GM12878 (cell line): ENCODE measurements around the gene TRNT1. TPM values are rescaled to one million over a fixed set of nuclear protein-coding genes. Genes with fewer than 3 reads are reported as not detected.

Experiments
- ATAC-seq: fragments of 200-7000 bp; cut with Tn5 transposase; 3 replicates; pipeline ENCODE4 v1.9.1; 2020; ENCODE audit warnings: mild to moderate bottlenecking, moderate library complexity
- BruUV-seq: library from RNA; stranded (reverse); fragments of 400-500 nt; replicated peaks from 2 replicates; lab custom pipeline; 2021; lab: Mats Ljungman, UMichigan
- CTCF ChIA-PET: fragments of 300-600 bp; sonication (Branson Sonifier 250); formaldehyde crosslinking; extraction: SDS; loops from one replicate; lab custom pipeline; 2021; ENCODE audit warnings: inconsistent platforms; lab: Yijun Ruan, JAX
- POLR2A ChIA-PET: fragments of 350-600 bp; formaldehyde crosslinking; extraction: SDS; loops from one replicate; lab custom pipeline; 2021; ENCODE audit warnings: inconsistent platforms; lab: Charles Lee
- RAD21 ChIA-PET: fragments of 300-600 bp; sonication (Branson Sonifier 250); formaldehyde crosslinking; loops from one replicate; lab custom pipeline; 2023; ENCODE audit warnings: antibody characterized with exemption; ENCODE audit not compliant: unreplicated experiment; lab: Charles Lee
- SMC1A ChIA-PET: fragments of 300-600 bp; sonication (Branson Sonifier 250); formaldehyde crosslinking; loops from one replicate; lab custom pipeline; 2023; ENCODE audit not compliant: unreplicated experiment, uncharacterized antibody; lab: Charles Lee
- DNase-seq: peaks from one replicate; pipeline ENCODE4 v3.0.0-alpha.2; 2011; ENCODE audit warnings: low read depth, low spot score
- FAIRE-seq: peaks from 3 replicates; lab custom pipeline; 2011; peaks lifted over from hg19 to GRCh38; lab: Jason Lieb, UNC
- H2AFZ ChIP-seq: 2 replicates; pipeline ENCODE4 v1.6.0; 2011; ENCODE audit warnings: low read depth, low read length, control low read depth; ENCODE audit not compliant: control insufficient read depth
- H3K27ac ChIP-seq: 2 replicates; pipeline ENCODE4 v1.5.1; 2011; ENCODE audit warnings: control low read depth; ENCODE audit not compliant: control insufficient read depth, insufficient read depth
- H3K27me3 ChIP-seq, 2 experiments: replicated peaks in 1 of 2; 2 replicates each; pipeline versions ENCODE4 v1.6.0 to v1.6.1; 2011; ENCODE audit warnings: low read length in 1 of 2; ENCODE audit not compliant: control insufficient read depth in 2 of 2, insufficient read depth in 2 of 2
- H3K36me3 ChIP-seq, 2 experiments: 2 replicates each; pipeline ENCODE4 v1.5.1; 2011; ENCODE audit warnings: low read length in 1 of 2; ENCODE audit not compliant: control insufficient read depth in 2 of 2, insufficient read depth in 2 of 2
- H3K4me1 ChIP-seq: 2 replicates; pipeline ENCODE4 v1.6.1; 2011; ENCODE audit warnings: mild to moderate bottlenecking, low read length, moderate library complexity, mixed read lengths; ENCODE audit not compliant: control insufficient read depth, insufficient read depth
- H3K4me2 ChIP-seq: 2 replicates; pipeline ENCODE4 v1.6.0; 2011; ENCODE audit warnings: control low read depth; ENCODE audit not compliant: control insufficient read depth, insufficient read depth
- H3K4me3 ChIP-seq: fragments of 200-600 bp; sonication (generic); 2 replicates; pipeline ENCODE4 v1.5.1; 2016
- H3K79me2 ChIP-seq: 2 replicates; pipeline ENCODE4 v1.6.0; 2011; ENCODE audit warnings: low read length; ENCODE audit not compliant: control insufficient read depth, insufficient read depth
- H3K9ac ChIP-seq: 2 replicates; pipeline ENCODE4 v1.8.0; 2011; ENCODE audit warnings: low read length, control low read depth, mixed read lengths; ENCODE audit not compliant: control insufficient read depth, insufficient read depth
- H3K9me3 ChIP-seq: replicated peaks from 3 replicates; pipeline ENCODE4 v1.5.1; 2011; ENCODE audit warnings: mild to moderate bottlenecking, low read length; ENCODE audit not compliant: control insufficient read depth, insufficient read depth
- H4K20me1 ChIP-seq: 2 replicates; pipeline ENCODE4 v1.6.0; 2011; ENCODE audit not compliant: control insufficient read depth, insufficient read depth
- CBFB ChIP-seq: IDR thresholded peaks from 2 replicates; pipeline ENCODE4 v1.6.1; 2016; ENCODE audit warnings: antibody characterized with exemption, low read depth
- HCFC1 ChIP-seq: fragments of 150-350 bp; IDR thresholded peaks from 2 replicates; pipeline ENCODE4 v1.6.1; 2014; ENCODE audit warnings: low read length
- JUNB ChIP-seq: IDR thresholded peaks from 2 replicates; pipeline ENCODE4 v1.6.1; 2016; ENCODE audit warnings: antibody characterized with exemption, mild to moderate bottlenecking
- NBN ChIP-seq: fragments of 450-650 bp; IDR thresholded peaks from 2 replicates; pipeline ENCODE4 v1.6.1; 2016
- NFIC ChIP-seq: IDR thresholded peaks from 2 replicates; pipeline ENCODE4 v1.6.1; 2012; ENCODE audit warnings: low read depth, mild to moderate bottlenecking, inconsistent platforms, low read length, moderate library complexity
- RB1 ChIP-seq: fragments of 450-650 bp; formaldehyde crosslinking; IDR thresholded peaks from 2 replicates; pipeline ENCODE4 v1.6.1; 2017; ENCODE audit warnings: mild to moderate bottlenecking, borderline replicate concordance
- SIX5 ChIP-seq: IDR thresholded peaks from 2 replicates; pipeline ENCODE4 v1.6.1; 2011; ENCODE audit warnings: mild to moderate bottlenecking, low read depth, low read length, moderate library complexity; ENCODE audit not compliant: severe bottlenecking
- SMAD1 ChIP-seq: fragments of 450-650 bp; IDR thresholded peaks from 2 replicates; pipeline ENCODE4 v1.6.1; 2018; ENCODE audit warnings: mild to moderate bottlenecking, low read depth; ENCODE audit not compliant: partially characterized antibody
- SREBF2 ChIP-seq: IDR thresholded peaks from 2 replicates; pipeline ENCODE4 v1.6.1; 2012; ENCODE audit warnings: mild to moderate bottlenecking, low read length
- SRF ChIP-seq, 2 experiments: IDR thresholded peaks; 2 replicates each; pipeline ENCODE4 v1.6.1; 2011; ENCODE audit warnings: low read depth in 2 of 2, low read length in 2 of 2, mild to moderate bottlenecking in 1 of 2, moderate library complexity in 1 of 2
- TCF3 ChIP-seq: IDR thresholded peaks from 2 replicates; pipeline ENCODE4 v1.6.1; 2012; ENCODE audit warnings: low read depth, mild to moderate bottlenecking, low read length, borderline replicate concordance; ENCODE audit not compliant: insufficient read depth
- WGBS: methylation state at CpG from one replicate; pipeline ENCODE4 v1.1.6; 2016; ENCODE audit warnings: low lambda C conversion rate; ENCODE audit not compliant: insufficient replicate concordance, insufficient coverage; ENCODE audit errors: missing lambda C conversion rate; 5-methylcytosine and 5-hydroxymethylcytosine counted together
- in situ Hi-C: fragments of 300-500 bp; cut with MboI; formaldehyde crosslinking; loops from 9 replicates; pipeline ENCODE4 v1.14.3; 2018; ENCODE audit warnings: mixed read lengths
- intact Hi-C: fragments of 100-400 bp; cut with micrococcal nuclease; formaldehyde crosslinking; loops from one replicate; pipeline ENCODE4 v1.14.2; 2022; ENCODE audit not compliant: unreplicated experiment
- polyA plus RNA-seq, 11 experiments: library from polyadenylated mRNA; depleted of rRNA in 4 of 11; unstranded in 6 of 11; stranded (reverse) in 5 of 11; fragments of >200 nt; fragmentation: Nextera tagmentation in 4 of 11; fragmentation: Illumina TruSeq in 1 of 11; extraction: Ambion mirVana in 4 of 11; extraction: Trizol in 1 of 11; gene quantifications; 1 replicate in 1 of 11; 2 replicates in 10 of 11; pipeline versions ENCODE4 v1.2.1 to v1.2.3, GENCODE V29; 2011 to 2016; ENCODE audit warnings: inconsistent platforms in 2 of 11, missing spikeins in 2 of 11, low read depth in 1 of 11
- total RNA-seq, 4 experiments: library from RNA; depleted of rRNA in 3 of 4; stranded (reverse); fragments of >200 nt in 3 of 4; fragmentation: Illumina TruSeq in 1 of 4; extraction: Trizol in 1 of 4; gene quantifications; 2 replicates each; pipeline versions ENCODE4 v1.2.1 to v1.2.3, GENCODE V29; 2013 to 2021
- TF ChIP-seq, protein P1 (sequence below): fragments of 150-350 bp; IDR thresholded peaks from 2 replicates; pipeline ENCODE4 v1.6.1; 2014; ENCODE audit warnings: mild to moderate bottlenecking, low read depth, low read length
- TF ChIP-seq, protein P2 (sequence below), 3 experiments: IDR thresholded peaks in 2 of 3; conservative IDR thresholded peaks in 1 of 3; 2 replicates each; pipeline ENCODE4 v1.5.1; 2011; ENCODE audit warnings: low read depth in 3 of 3, low read length in 3 of 3, mild to moderate bottlenecking in 3 of 3, control low read depth in 2 of 3, moderate library complexity in 2 of 3, inconsistent platforms in 1 of 3, mixed read lengths in 1 of 3; ENCODE audit not compliant: control insufficient read depth in 2 of 3, insufficient read depth in 1 of 3; ENCODE audit errors: extremely low read depth in 1 of 3

Gene TRNT1
- total and polyA plus RNA-seq, 10 of the 15 experiments (the other 5 are each of a cell fraction or from before 2014, with no cell fraction given) = 28.6 to 54.9 (median 36.6) TPM

- H3K27me3 ChIP-seq = no peaks in the 10 kb centered on the region; a peak in 1 of 4 replicates
- intact Hi-C loops (no loop called here), in situ Hi-C loops (loop anchor here (5.0 kb wide), 1 partner anchor 1102 kb away; no protein-coding TSS in a partner anchor)
- FAIRE-seq (no peak), DNase-seq (no peak), ATAC-seq (no peak)
- no peaks in the 10 kb centered on the region for H3K36me3 ChIP-seq
- CTCF ChIA-PET = interaction anchor here (2.0 kb wide), 1 partner anchor 803 kb away, joined by 10 read pairs; no protein-coding TSS in a partner anchor
- no peak overlapping the region for H3K4me2 ChIP-seq
- POLR2A ChIA-PET = no interaction called here
- H2AFZ ChIP-seq = no peak overlapping the region
- no peak overlapping the region for H3K4me3 ChIP-seq
- SMC1A ChIA-PET = interaction anchor here (1.7 kb wide), 1 partner anchor 803 kb away, joined by 5 read pairs; no protein-coding TSS in a partner anchor
- no peaks in the 10 kb centered on the region for H4K20me1 ChIP-seq
- BruUV-seq = no TSS peak
- RAD21 ChIA-PET = interaction anchor here (1.4 kb wide), 1 partner anchor 803 kb away, joined by 7 read pairs; no protein-coding TSS in a partner anchor
- H3K4me1 ChIP-seq = no peaks in the 10 kb centered on the region
- H3K9ac ChIP-seq = no peak overlapping the region
- H3K27ac ChIP-seq = no peak overlapping the region
- TF ChIP-seq HCFC1 (no peak), CBFB (no peak), SIX5 (no peak), SRF (IDR thresholded peaks at IDR 0.05; ENCODE audit: low read depth in 2 of 2, low read length in 2 of 2) (no peak), JUNB (no peak)
- H3K9me3 ChIP-seq = no peaks in the 10 kb centered on the region
- no peaks in the 10 kb centered on the region for H3K79me2 ChIP-seq
These were observed 68.1 kb downstream of the TRNT1 start for GRCh38 chr3:3194861-3195260.

DNA sequence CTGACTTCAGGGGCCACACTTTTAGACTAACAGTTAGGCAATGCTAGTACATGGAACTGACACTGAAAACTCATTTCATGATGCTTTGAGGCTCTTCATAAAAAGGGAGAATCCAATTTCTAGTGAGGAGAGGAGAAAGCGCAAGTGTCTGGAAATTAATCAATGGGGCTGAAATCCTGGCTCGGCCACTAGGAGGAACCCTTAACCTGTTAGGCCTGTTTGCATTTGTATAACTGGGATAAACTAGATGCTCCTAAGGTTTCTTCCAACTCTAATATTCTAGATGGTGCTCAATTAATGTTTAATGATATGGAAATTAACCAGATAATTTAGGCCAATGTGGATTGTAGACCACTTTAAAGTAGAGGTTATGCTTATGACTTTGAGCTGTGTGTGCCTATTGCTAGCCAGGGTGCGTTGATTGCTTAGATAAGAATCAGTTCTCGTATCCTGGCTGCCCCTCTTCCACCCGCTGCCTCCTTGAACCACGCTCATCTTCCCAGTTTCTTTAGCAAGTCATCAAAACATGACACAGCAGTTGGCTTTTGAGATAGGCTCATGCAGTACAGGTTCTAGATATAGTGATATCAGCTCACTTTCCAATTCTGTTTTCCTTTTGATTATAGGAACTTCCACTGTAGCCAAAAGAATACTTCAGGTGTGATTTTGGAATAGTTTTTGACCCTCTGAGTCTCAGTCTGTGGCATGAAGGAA, 69.6 kb downstream of the TRNT1 start:
- BruUV-seq = no TSS peak
- ChIA-PET SMC1A (interaction anchor here (1.2 to 7.7 kb wide), 2 partner anchors 801 to 1092 kb away, joined by 3 to 129 read pairs; no protein-coding TSS in a partner anchor), POLR2A (no interaction called here), CTCF (interaction anchor here (0.9 to 2.0 kb wide), 5 partner anchors 390 to 1097 kb away, joined by 3 to 22 read pairs (median 4); no protein-coding TSS in a partner anchor), RAD21 (interaction anchor here (0.6 to 6.7 kb wide), 4 partner anchors 59 to 1093 kb away, joined by 3 to 148 read pairs (median 4); no protein-coding TSS in a partner anchor)
- Histone ChIP-seq H3K9me3 (no peaks in the 10 kb centered on the region), H4K20me1 (no peaks in the 10 kb centered on the region), H3K4me1 (peaks cover 2% of the 10 kb centered on the region; the same call in 1 of the 2 replicates), H3K36me3 (no peaks in the 10 kb centered on the region), H3K9ac (no peak overlapping the region), H3K27ac (no peak overlapping the region), H3K4me2 (no peak overlapping the region), H3K27me3 (no peaks in the 10 kb centered on the region; a peak in 1 of 4 replicates), H2AFZ (no peak overlapping the region), H3K4me3 (no peak overlapping the region), H3K79me2 (no peaks in the 10 kb centered on the region)
- ATAC-seq (peak; percentile 58; the same call in 2 of the 3 replicates), DNase-seq (no peak), FAIRE-seq (peak; percentile 31)
- WGBS = 25% methylated on average over 6 of the region's 6 CpGs
- intact Hi-C loops (loop anchor here (1.0 kb wide), 1 partner anchor 802 kb away; no protein-coding TSS in a partner anchor), in situ Hi-C loops (loop anchor here (5.0 kb wide), 1 partner anchor 1101 kb away; no protein-coding TSS in a partner anchor)
- TF ChIP-seq NFIC (no peak), TCF3 (no peak), SREBF2 (no peak), SMAD1 (no peak), NBN (no peak), RB1 (no peak)
- TF ChIP-seq, protein P1, sequence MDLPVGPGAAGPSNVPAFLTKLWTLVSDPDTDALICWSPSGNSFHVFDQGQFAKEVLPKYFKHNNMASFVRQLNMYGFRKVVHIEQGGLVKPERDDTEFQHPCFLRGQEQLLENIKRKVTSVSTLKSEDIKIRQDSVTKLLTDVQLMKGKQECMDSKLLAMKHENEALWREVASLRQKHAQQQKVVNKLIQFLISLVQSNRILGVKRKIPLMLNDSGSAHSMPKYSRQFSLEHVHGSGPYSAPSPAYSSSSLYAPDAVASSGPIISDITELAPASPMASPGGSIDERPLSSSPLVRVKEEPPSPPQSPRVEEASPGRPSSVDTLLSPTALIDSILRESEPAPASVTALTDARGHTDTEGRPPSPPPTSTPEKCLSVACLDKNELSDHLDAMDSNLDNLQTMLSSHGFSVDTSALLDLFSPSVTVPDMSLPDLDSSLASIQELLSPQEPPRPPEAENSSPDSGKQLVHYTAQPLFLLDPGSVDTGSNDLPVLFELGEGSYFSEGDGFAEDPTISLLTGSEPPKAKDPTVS = no peak
- TF ChIP-seq, protein P2, sequence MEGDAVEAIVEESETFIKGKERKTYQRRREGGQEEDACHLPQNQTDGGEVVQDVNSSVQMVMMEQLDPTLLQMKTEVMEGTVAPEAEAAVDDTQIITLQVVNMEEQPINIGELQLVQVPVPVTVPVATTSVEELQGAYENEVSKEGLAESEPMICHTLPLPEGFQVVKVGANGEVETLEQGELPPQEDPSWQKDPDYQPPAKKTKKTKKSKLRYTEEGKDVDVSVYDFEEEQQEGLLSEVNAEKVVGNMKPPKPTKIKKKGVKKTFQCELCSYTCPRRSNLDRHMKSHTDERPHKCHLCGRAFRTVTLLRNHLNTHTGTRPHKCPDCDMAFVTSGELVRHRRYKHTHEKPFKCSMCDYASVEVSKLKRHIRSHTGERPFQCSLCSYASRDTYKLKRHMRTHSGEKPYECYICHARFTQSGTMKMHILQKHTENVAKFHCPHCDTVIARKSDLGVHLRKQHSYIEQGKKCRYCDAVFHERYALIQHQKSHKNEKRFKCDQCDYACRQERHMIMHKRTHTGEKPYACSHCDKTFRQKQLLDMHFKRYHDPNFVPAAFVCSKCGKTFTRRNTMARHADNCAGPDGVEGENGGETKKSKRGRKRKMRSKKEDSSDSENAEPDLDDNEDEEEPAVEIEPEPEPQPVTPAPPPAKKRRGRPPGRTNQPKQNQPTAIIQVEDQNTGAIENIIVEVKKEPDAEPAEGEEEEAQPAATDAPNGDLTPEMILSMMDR (IDR thresholded peaks at IDR 0.05 in 2 of 3, conservative IDR thresholded peaks at IDR 0.05 in 1 of 3; ENCODE audit: control insufficient read depth in 2 of 3, extremely low read depth in 1 of 3, insufficient read depth in 1 of 3, low read depth in 3 of 3, low read length in 3 of 3) = peak; percentile 57 to 60 (median 57)
